Activated naive CD8-positive, alpha-beta T cell treated with anti-CD3 and anti-CD28 coated beads, Interleukin-2, amount 50 U/mL, for 16 hours (primary cell): ENCODE measurements around the gene SPAG17.

Source experiments
- DNase-seq: peaks from one replicate; pipeline ENCODE4 v3.0.0-alpha.2; 2020; ENCODE audit warnings: low read depth, low spot score

SPAG17 gene

DNA sequence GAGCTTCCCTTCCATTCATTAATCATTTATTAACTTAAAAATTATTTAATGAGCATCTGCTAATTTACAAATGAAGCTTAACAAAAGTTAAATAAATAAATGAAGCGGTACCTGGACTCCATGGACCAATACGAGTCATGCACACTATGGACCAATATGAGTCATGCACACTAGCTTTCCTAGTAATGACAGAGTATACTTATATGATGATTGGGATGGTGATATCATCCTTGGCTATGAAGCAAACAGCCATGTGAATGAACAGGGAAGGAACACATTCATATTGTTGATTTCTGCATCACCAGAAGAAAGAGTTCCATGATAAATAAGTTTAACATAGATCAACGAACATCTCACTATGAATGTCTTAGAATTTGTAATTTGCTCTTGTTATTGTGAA, 109.9 kb downstream of the SPAG17 start:
- no peak for DNase-seq

DNA sequence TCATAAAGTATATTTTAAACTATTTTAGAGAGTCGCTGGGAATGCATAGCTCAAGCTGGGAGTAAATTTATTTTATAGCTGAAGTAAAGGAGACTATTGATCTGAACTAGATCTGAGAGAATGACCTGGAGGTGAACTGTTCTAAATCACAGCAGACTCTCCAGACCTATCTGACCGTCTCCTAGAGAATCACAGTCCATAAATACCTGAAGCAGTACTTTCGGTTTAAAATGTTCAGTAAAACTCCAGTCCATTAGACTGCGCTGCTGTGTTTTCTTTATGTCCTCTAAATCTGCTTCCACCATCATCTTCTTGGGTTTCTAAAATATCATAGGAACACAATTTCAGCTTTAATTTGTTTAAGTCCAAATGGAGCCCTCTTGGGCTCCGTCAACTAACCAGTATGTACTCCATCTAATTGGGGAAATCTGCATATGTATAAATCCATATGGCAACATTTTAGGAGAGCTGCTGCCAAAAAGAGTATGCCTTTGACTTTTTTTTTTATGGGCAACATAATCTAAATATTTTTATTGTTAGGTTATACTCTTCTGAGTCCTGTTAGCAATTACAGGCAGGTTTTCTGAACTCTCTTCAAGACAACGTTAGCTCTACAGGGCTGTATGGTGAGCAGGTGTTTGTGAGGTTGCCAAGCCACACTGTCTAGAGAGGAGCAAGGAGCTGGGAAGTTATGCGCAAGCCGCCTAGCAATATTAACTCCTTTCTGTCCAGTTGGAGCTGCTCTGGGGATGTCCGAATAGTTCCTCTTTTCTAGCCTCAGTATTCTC, 111.2 kb downstream of the SPAG17 start:
- DNase-seq: no peak

DNA sequence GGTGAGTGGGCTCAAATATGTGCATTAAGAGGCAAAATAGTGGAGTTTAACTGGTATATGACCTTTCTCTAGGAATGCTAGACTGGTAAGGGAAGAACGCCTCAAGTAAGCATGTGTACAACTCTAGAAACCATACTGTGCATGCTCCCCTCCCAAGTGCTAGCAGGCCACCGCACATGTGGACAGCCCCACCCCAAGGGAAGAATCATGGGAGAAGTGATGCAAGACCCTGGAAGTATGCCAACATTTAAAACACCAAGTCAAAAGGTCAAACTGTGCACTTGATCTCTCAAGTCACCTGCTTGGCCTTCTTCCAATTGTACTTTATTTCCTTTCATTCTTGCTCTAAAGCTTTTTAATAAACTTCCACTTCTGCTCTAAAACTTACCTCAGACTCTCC, 135.0 kb downstream of the SPAG17 start:
- no peak for DNase-seq

DNA sequence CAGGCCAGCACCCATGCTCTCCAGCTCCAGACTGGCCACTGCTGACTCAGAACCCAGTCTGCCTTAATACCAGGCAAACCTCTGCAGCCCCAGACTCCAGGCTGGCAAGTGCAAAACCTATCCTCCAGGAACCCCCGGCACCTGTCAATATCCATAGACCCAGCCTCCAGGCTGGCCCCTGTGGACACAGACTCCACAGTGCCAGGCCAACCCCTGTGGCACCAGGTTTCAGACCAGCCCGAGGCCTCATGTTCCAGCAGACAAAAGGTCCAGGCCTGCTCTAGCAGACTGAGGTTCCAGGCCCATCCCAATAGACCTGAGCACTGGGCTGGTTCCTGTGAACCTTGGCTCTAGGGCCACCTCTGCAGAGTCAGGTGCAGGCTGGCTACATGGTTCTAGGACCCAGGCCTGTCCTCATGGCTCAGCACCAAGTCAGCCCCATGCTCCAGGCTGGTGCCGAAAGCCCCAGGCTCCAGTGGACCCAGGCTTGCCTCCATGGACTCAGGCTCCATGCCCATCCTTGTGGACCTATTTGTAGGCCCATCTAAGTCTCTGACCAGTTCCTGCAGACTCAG, 137.3 kb downstream of the SPAG17 start:
- no peak for DNase-seq

DNA sequence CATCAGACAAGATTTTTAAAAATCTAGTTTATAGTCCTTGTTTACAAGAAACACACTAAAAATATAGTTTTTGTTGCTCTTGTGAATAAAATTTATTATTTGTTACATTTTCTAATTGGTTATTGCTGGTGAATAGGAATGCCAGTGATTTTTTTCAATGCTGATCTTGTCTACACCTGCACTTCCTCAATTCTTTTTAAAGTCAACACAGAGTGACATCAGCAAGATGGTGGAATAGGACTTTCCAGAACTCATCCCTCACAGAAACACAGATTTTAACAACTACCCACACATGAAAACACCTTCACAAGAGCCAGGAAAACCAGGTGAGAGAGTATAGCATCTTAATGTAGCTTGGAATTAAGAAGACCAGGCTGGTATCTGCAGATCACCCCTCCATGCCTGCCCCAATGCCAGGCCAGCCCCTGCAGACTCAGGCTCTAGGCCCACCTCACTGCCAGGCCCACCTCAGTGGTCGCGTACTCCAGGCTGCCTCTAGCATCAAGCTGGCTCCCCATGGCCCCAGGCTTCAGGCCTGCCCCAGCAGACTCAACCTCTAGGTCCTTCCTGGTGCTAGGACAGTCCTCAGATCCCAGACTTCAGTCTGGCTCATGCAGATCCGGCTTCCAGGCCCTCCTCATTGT, 137.9 kb downstream of the SPAG17 start:
- DNase-seq: no peak

DNA sequence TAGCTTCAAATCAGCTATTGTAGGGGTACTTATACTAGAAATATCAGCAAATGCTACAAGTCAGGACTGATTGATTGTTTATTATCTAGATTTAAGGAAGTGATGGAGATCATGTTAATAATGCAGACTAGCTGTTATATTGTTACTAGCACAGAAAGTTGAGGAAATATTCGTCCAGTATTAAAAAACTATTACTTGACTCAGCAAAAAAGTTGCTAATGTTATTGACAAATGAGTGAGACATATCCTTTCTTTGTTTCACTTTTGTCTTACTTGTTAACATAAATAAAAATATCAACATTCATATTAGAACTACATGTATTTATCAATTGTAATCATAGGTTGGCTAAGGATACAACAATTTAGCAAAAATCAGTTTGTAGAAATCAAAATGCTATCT, 141.4 kb downstream of the SPAG17 start:
- DNase-seq: no peak

DNA sequence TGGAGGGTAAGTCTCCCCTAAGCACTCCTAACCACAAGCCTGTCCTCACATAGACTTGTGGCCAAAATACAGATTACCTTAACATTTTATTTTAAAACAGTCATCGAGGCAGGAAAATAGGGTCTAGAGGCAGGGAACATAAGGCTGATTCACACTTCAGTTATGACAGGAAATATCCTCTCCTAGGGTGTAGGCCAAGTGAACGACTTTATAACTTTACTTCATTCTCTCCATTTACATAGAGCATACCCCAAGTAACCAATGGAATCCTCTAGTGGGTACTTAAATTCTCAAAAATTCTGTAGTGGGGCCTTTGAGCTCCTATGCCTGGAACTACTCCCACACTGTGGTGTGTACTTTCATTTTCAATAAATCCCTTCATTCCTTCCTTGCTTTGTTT, 142.5 kb downstream of the SPAG17 start:
- DNase-seq: no peak

DNA sequence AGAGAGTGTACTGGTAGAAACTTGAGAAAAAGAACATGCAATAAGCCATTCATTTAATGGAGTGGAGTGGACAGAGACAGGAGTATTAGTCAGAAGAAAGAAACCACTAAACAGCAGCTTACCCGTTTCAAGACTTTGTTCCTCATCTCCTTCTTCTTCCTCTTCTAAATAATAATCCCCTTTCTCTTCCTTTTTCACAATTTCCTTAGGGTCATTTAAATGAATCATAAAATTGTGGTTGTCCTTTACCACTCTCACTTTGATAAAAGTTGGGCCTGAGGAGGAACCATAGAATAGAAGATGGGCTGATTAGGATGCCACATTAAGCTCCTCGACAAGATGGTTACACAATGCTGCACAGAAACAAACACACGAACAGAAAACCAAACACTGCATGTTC, 145.9 kb downstream of the SPAG17 start:
- DNase-seq: no peak

DNA sequence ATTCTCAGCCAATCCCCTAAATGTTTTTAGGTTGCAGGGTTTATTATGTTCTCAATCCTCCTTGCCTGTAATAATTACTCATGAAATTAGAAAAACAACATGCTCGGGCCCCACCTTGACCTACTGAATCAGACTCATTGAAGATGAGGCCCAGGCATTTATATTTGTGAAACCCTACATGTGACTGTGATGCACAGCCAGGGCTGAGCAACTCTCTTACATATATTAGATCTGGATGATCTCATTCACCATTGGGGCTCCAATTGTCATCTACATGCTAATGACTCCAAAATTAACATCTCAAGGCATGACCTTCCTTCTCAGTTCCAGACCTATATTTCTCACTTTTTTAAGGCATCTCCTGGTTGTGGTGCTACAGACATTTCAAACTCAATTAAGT, 152.1 kb downstream of the SPAG17 start:
- no peak for DNase-seq

DNA sequence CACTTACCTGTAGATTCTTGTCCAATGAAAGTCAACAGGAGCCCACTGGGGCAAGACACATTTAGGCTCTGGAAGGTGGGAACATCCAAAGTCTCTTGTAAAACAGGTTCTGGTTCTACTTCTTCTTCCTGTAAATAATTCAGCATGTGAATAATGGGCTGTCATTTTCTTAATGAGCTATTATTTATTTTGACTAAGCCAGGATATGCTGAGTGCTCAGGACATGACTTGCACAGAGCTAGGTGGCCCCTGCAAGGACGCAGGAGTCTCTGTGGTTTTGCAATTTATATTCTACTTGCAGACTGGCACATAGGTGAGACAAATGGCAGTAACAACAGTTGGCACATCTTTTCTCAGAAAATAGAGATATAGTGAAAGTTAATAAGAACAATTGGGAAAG, 156.8 kb downstream of the SPAG17 start:
- DNase-seq: no peak

DNA sequence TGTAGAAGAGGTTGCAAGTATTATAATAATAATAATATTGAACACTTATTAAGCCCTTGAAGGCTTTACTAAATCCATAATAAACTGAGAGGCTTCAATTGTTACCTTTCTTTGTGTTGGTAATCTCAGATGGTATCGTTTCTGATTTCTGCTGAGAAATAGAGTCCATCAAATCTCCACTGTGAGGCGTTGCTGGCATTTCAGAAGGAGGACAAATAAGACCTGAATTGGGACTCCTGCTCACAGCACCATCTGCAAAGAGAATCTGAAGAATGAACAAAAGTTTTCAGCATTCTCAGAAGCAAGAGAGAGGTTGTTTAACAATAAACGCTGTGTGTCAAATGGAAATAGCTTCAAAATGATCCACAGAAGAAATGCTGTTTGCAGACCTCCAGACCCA, 161.8 kb downstream of the SPAG17 start:
- DNase-seq: no peak

DNA sequence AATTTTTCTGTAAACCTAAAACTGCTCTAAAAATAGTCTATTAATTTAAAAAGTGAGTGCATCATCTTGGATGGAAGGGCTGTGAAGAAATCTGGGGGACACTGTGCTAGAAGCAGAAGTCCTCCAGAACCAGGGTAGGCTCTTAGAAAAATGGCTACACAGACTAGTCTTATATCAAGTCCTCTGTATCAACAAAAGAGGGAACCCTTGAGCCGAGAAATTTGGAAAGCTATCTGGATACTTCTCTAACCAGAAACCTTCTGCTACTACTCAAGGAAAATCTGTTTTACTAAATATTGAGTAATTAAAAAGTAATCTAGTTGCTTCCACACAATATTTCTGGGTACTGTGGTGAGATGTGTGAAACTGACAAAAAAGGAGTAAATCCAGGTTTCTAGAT, 163.4 kb downstream of the SPAG17 start:
- DNase-seq: no peak

DNA sequence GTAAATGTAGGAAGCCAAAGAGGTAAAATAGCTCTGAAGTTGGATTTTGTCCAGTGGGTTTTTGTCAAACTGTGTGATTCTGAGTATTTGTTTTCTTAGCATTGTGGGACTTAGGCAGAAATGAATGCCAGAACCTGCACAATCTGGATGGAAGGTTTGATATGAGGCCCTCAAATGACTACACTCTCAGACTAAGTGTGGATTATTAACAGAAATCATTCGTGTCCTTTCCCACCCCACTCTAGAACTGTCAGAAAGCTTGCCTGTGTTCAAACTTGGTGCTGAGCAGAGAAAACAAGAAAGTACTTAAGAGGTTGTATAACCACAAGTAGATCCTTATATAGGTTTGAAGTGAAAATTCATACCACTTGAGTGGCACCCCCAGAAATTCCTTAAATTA, 167.0 kb downstream of the SPAG17 start:
- no peak for DNase-seq

DNA sequence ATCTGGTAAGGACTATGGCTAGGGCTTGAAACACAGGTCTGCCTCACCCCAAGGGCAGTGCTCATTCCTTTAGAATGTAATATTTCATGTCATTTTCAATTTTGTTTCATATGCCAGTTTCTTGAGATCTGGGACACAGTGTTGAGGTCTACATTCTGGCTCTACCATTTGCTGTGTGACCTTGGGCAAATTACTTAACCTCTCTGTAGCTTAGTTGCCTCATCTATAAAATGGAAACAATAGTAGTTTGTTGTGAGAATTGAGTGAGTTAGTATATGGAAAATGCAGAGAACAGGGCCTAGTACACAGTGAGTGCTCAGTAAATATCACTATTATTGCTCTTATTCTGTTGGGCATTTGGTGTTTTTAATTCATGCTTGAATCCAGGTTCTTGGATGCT, 171.1 kb downstream of the SPAG17 start:
- no peak for DNase-seq

DNA sequence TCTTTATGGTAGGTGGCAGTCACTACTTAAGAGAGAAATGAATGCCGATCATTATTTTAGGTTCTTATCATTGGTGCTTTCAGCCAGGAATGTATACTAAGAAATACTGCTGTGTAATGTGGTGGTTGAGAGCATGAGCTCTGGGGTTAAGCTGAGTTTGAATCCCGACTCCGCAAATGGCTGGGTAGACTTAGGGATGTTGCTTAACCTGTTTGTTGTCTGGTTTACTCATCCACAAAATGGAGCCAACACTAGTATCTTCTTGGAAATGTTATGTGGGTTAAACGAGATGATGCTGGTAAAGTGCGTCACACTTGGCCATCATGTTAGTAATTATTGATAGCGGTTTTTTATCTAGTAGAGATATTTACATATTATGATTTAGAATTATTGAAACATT, 171.7 kb downstream of the SPAG17 start:
- DNase-seq: no peak

DNA sequence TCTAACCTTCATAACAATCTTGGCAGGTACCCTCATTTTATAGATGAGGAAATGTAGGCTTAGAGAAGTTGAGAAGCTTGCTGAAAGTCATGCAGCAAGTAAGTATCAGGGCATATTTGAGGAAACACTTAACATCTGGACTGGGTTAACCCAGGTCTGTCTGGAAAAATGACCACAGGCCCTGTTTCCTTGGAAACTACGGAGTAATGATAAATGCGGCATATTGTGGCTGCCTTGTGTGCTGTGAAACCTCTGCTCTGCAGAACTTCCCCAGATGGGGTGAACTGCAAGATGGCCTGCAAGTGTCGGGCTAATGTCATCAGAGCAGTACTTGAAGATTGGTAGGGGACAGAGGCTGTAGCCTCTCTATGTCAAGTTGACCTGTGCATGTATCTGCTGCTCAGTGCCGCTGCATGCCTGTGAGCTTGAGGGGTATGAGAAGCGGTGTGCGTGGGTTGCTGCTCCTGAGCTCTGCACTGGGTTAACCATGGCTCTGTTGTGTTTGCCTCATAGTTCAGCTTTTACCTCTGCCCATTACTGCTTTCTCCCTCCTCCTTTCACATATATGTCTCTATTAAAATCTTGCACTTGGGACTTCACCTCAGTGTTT, 172.4 kb downstream of the SPAG17 start:
- no peak for DNase-seq

DNA sequence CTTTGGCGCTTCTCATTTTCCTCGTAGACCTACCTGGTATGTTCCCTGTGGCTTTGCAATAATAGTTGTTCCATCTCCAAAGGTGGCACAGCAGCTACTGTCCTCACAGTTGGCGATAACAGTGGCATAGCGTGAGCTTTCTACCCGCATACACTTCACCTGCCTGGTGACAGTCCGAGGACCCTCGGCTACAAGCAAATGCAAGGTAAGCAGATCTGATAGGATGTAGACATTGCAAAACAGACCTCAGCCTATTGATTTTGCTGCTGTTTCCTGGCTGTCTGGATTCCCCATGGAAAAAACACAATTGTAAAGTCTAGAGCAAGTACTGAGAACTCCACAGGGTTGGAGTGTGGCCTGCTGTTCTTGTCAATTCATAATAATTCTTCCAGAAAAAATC, 177.0 kb downstream of the SPAG17 start:
- no peak for DNase-seq

DNA sequence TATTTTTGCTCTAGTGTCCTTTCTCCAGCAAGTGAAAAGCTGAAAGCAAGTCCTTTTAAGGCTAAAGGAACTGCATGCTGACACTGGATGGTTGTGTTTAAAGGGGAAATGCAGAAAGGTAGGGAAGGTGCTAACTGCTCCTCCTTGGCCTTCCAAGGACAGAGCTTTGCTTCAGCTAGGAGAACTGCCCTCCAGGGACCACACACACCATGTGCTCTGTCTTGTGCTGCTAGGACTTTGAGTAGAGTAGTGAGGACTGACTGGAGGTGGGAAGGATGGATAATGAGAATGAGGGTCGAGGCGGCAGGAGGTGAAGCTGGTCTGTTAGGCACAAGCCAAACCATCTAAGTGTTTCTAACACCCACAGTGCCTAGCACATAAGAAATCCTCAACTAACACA, 177.6 kb downstream of the SPAG17 start:
- DNase-seq: no peak

DNA sequence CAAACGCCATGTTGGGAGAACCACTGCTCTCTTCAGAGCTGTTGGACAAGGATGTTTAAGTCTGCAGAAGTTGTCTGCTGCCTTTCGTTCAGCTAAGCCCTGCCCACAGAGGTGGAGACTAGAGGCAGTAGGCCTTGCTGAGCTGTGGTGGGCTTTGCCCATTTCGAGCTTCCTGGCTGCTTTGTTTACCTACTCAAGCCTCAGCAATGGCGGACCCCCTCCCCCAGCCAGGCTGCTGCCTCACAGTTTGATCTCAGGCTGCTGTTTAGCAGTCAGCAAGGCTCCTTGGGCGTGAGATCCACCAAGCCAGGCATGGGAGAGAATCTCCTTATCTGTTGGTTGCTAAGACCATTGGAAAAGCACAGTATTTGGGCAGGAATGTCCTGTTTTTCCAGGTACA, 180.7 kb downstream of the SPAG17 start:
- no peak for DNase-seq

DNA sequence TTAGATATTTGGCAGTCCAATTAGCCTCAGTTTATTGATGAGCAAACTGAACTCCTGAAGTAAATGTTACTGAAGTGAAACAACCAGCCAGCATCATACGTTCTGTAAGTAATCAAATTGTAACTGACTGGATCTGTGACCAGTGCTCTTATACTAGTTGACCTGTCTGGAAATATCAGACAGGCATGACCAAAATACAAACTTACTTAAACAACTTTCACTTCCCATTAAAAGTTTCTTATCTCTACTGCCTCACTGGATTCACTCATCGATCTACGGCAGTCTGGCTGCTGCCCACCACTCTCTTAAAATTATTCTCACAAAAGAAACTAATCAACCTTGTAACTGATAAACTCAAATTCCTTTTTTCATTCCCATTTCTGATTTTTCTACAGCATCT, 199.1 kb downstream of the SPAG17 start:
- DNase-seq: no peak

DNA sequence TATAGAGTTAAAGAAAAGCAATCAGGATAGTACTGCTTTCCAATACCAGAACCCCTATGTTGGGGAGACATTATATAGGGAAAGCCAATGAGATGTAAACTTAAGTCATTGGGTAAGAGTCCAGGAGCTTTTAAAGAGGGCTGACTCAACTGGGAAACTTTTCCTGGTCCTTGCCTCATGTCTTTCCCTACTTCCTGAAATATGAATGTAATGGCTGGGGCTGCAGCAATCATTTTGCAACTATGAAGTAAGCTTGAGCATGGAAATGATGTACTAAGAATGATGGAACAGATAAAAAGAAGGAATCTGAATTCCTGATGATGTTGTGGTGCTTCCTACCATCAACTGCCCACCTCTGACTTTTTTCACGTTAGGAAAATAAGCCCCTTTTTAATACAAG, 199.8 kb downstream of the SPAG17 start:
- no peak for DNase-seq

DNA sequence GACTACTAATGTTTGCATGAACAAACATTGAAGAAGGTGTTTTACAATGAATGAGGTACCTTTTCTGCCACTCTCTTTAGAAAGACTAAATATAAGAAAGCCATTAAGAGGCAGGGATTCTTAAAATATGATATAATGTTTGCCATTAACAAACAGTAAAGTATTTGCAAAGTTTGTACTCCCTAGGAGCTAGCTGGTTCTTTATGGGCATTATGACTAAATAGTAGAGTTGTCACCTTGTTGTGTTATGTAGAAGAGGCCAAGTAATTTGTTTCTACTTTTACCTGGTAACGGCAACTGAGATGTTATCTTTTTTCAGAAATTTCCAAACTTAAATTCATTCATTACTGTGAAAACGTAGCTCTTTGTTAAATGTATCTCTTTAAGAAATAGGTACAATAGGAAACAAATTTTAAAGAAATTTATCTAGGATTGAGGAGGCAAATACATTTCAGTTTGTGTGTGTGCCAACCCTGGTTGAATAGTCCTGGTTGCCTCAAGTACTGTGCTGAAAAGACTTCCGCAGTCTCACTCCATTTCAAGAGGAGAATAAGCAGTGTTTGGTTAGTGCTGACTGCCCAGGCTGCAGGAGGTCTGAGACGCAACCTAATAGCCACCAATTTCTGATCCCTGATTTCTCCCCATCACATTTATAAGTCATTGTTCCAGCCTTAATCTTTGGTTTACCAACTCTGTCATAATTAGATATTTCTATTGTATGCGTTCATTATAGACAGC, 203.4 kb downstream of the SPAG17 start:
- DNase-seq: no peak
